SKM-1 (cell line): ENCODE measurements around the gene JUNB.
A peak's percentile ranks its signal among the peaks of the same experiment; 100 is the strongest.

Experiments used
- DNase-seq: peaks from one replicate; lab custom pipeline; 2025; ENCODE audit not compliant: unreplicated experiment; lab: John Stamatoyannopoulos, UW

JUNB gene

GRCh38 chr19:12773571-12773970 is 17.7 kb upstream of the JUNB start:
- no peak for DNase-seq

- DNase-seq = no peak
Observed at GRCh38 chr19:12774588-12775555, 16.4 kb upstream of the JUNB start, which contains the start of gene HOOK2. Gene HOOK2, minus strand, starts transcription at chr19:12775552. Its CDS starts 103 bp downstream, at chr19:12775449.

- DNase-seq = peak; percentile 60
Observed at GRCh38 chr19:12777217-12778016, 13.9 kb upstream of the JUNB start.

GRCh38 chr19:12778017-12778904 is 13.0 kb upstream of the JUNB start:
- DNase-seq = no peak

GRCh38 chr19:12778905-12779161 is 12.5 kb upstream of the JUNB start:
- no peak for DNase-seq

- DNase-seq = no peak
Observed at GRCh38 chr19:12779162-12779993, 11.9 kb upstream of the JUNB start.

- DNase-seq = no peak
Observed at GRCh38 chr19:12782174-12782423, 9.2 kb upstream of the JUNB start.

- no peak for DNase-seq
Observed at GRCh38 chr19:12782424-12783290, 8.6 kb upstream of the JUNB start.

- no peak for DNase-seq
Observed at GRCh38 chr19:12783291-12783848, 7.9 kb upstream of the JUNB start.

- no peak for DNase-seq
Observed at GRCh38 chr19:12783849-12784393, 7.4 kb upstream of the JUNB start.

GRCh38 chr19:12784394-12784870 is 6.9 kb upstream of the JUNB start:
- DNase-seq = no peak

GRCh38 chr19:12784871-12785430 is 6.3 kb upstream of the JUNB start:
- DNase-seq = no peak

- peak; percentile 58 for DNase-seq
Observed at GRCh38 chr19:12785431-12786031, 5.8 kb upstream of the JUNB start.

- peak; percentile 73 for DNase-seq
Observed at GRCh38 chr19:12786141-12786870, 5.0 kb upstream of the JUNB start.

- no peak for DNase-seq
Observed at GRCh38 chr19:12786952-12787351, 4.3 kb upstream of the JUNB start.

GRCh38 chr19:12787458-12787857 is 3.8 kb upstream of the JUNB start:
- no peak for DNase-seq

- no peak for DNase-seq
Observed at GRCh38 chr19:12788042-12788681, 3.1 kb upstream of the JUNB start.
